Glomerular endothelial cell (primary cell): ENCODE results near the gene CARD18. TPM values are rescaled to one million over a fixed set of nuclear protein-coding genes. Genes with fewer than 3 reads are reported as not detected.

Experiments used
- DNase-seq: peaks from one replicate; pipeline ENCODE4 v3.0.0-alpha.2; 2011; ENCODE audit warnings: low read depth, low spot score; ENCODE audit errors: extremely low read depth
- total RNA-seq: library from RNA; depleted of rRNA; stranded (reverse); fragments of >200 nt; gene quantifications from 2 replicates; pipeline ENCODE4 v1.2.3, GENCODE V29; 2015

Gene CARD18, protein sequence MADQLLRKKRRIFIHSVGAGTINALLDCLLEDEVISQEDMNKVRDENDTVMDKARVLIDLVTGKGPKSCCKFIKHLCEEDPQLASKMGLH
- total RNA-seq, result not detected in 2 replicates

DNA sequence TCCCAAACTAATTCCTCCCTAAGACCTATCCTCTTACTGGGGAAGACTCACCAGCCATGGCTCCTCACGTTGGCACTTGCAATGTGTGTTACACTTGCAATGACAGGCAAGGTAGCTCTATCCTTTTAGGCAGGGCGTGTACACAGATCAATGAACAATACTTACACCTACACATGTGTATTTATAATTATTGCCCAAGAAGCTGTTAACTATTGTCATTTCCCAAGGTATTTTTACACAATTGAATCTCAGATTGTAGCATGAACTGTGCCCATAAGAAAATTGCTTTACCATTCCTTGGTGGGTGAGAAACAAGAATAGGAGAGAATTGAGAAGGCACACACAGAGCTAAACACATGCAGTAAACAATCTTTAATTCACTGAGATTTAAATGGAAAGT lies at the start of gene CARD18:
CARD18 (minus strand) TSS at position 101 of the 400 bp plus-strand sequence; CDS start at position 58, 43 bp downstream.
- DNase-seq, result no peak

DNA sequence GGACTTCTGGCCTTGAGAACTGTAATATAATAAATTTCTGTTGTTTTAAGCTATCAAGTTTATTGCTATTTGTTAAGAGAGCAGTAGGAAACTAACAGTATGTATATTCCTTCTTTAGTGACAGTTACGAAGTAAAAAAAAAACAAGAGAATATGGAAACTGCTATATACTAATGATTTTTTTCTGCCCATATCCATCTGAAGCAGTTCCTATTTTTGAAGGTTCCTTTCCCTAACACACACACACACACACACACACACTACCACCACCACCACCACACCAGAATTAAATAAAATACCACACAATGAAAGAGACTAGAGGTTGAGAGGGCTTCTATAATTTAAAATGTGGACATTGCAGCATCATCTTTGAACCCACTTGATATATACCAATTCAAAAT lies 44.4 kb upstream of the CARD18 start:
- no peak for DNase-seq

GRCh38 chr11:105183426-105183825 lies 43.9 kb upstream of the CARD18 start:
- no peak for DNase-seq

DNA sequence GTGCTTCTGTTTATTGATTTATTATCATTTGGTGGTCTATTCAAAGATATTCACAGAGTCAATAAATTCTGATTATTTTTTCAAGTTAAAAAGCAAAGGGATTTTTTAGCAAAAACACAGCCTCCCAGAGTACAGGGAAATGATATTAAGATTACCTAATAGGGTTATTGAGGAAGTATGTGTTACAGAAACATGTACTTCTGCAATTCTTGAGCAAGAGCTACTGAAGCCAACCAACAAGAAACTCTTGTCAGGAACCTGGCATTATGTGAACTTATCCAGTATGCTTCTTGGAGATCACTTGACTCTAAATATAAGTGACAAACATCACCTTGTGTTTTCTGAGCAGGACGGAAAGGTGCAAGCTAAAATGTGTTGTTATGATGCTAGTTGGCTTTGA lies 42.0 kb upstream of the CARD18 start:
- DNase-seq, result no peak

- DNase-seq, result peak; percentile 68
Observed at GRCh38 chr11:105181100-105181499, 41.5 kb upstream of the CARD18 start.

DNA sequence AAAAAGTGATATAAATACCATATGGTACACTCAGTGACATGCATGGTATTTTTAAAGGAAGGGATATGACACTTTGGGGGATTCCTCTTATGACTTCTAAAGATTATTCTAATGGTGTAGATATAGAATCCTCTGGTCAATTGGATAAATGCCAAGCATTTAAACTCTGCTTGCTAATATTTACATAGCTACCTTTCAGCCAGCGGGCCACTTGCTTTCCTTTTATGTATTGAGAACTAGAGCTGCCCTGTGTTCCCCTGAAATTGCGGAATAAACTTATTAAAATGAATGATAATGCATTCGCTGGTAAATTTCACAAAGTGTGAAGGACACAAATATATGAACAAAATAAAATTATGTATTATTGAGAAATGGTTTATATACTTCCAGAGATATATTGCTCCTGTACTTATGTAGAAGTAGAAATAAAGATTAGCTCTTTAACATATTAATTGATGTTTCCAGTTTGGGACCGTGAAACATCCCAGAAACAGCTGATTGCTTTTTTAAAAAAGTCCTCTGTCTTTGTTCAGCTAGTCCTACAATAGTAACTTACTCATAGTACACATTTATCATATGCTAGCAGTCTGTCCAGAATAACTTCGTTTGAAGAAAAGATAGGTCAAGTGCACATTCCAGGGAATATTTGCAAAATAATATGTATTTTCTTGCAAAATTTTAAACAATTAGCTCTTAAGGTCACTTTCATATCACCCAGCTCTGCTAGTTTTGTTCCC lies 40.1 kb upstream of the CARD18 start:
- no peak for DNase-seq

DNA sequence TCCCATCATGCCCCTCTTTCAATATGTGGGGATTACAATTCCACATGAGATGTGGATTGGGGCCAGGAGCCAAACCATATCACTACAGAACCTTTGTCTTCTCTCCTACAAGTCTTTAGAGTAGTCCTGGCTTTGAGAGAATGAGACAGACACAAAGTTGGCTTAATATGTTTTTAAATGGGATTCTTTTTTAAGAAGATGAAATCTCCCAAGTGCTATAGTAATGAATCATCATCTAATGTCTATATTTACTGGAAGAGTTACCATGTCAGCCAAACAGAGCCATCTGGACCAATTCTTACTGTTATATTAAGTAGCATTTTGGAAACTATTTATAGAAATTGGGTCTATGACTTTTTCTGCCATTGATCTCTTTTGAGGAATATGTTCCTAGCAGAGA lies 38.1 kb upstream of the CARD18 start:
- no peak for DNase-seq

DNA sequence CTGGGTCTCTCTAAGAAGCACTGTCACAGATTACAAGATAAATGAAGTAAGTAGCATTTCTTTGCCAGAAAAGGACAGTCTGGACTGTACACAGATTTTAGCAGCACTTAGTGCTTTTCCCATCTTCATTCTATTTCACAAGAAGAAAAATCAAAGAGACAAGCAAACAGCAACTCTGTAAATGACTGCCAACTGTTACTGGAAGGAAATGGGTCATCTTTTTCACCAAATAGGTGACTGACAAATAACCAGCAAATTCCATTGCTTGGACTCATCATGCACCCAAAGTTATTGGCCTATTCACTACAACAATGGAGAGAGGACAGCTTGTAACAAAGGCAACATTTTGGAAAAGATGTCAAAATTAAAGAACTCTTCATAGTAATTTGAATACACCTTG lies 28.9 kb upstream of the CARD18 start:
- DNase-seq, result no peak

- no peak for DNase-seq
Observed at GRCh38 chr11:105167244-105167643, 27.7 kb upstream of the CARD18 start.

DNA sequence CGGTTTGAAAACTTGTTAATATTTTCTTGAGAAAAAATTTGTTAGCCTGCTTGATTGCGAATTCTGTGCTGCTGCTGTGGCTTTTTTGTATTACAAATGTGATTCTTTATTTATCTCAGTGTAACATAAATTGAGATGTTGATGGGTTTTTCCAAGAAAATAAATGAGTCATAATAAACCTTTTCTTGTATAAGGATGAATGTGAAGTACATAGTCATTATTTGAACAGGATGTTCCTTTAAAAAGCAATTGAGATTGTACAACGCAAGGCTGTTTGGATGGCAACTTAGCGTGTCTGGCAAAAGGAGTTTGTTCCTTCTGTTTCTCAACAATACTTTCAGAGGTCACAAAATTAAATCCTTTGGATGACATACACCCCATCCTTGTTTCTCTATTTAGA lies 24.6 kb upstream of the CARD18 start:
- no peak for DNase-seq

- no peak for DNase-seq
Observed at GRCh38 chr11:105162506-105162905, 22.9 kb upstream of the CARD18 start.

DNA sequence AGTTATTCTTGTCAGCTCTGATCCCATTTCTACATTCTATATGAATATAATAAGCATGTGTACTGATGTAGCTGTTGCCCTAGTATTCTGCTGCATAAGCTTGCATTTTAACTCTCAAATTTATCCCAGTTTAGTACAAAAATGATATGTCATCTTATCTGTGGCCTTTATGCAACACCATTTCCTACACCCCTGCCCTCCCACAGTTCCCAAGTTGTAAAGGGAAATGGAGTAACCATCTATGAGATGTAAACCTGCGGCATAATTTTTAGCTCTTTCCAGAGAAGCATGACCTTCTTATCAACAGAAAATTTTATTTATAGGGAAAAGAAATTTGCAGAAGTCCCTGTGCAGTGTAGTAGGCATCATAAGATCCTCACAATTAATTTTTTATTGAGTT lies 18.9 kb upstream of the CARD18 start:
- DNase-seq, result no peak

- no peak for DNase-seq
Observed at GRCh38 chr11:105156720-105157119, 17.2 kb upstream of the CARD18 start.

- DNase-seq, result no peak
Observed at GRCh38 chr11:105156231-105156630, 16.7 kb upstream of the CARD18 start.

- no peak for DNase-seq
Observed at GRCh38 chr11:105155679-105156078, 16.1 kb upstream of the CARD18 start.

GRCh38 chr11:105153392-105153791 lies 13.8 kb upstream of the CARD18 start:
- DNase-seq, result no peak

- no peak for DNase-seq
Observed at GRCh38 chr11:105152560-105152959, 13.0 kb upstream of the CARD18 start.

- no peak for DNase-seq
Observed at GRCh38 chr11:105152021-105152512, 12.5 kb upstream of the CARD18 start.

- no peak for DNase-seq
Observed at GRCh38 chr11:105149477-105149876, 9.9 kb upstream of the CARD18 start.

GRCh38 chr11:105148241-105148640 lies 8.7 kb upstream of the CARD18 start:
- no peak for DNase-seq

- no peak for DNase-seq
Observed at GRCh38 chr11:105144887-105145286, 5.3 kb upstream of the CARD18 start.

GRCh38 chr11:105142167-105142566 lies 2.6 kb upstream of the CARD18 start:
- no peak for DNase-seq

- no peak for DNase-seq
Observed at GRCh38 chr11:105137286-105137685, 2.3 kb downstream of the CARD18 start.
